GM03348 (cell line): ENCODE data around the gene UST.
A peak's percentile ranks its signal among the peaks of the same experiment; 100 is the strongest.
"Not testable (repeated sequence)": the region's sequence is repeated elsewhere in the genome, so short reads cannot be mapped to it uniquely, and the experiment has no call there.

Experiments
- DNase-seq: peaks from one replicate; pipeline ENCODE4 v3.0.0; 2012; ENCODE audit warnings: low spot score

Gene UST

GRCh38 chr6:148765898-148766808 is 19.3 kb downstream of the UST start:
- DNase-seq: no peak

- DNase-seq: no peak
Observed at GRCh38 chr6:148768646-148769270, 21.9 kb downstream of the UST start.

GRCh38 chr6:148769304-148769968 is 22.6 kb downstream of the UST start:
- DNase-seq: no peak

GRCh38 chr6:148770408-148771211 is 23.8 kb downstream of the UST start:
- no peak for DNase-seq

- DNase-seq: no peak
Observed at GRCh38 chr6:148771212-148771601, 24.4 kb downstream of the UST start.

- DNase-seq: no peak
Observed at GRCh38 chr6:148771896-148772554, 25.2 kb downstream of the UST start.

- no peak for DNase-seq
Observed at GRCh38 chr6:148775161-148775560, 28.3 kb downstream of the UST start.

GRCh38 chr6:148776321-148777308 is 29.8 kb downstream of the UST start:
- DNase-seq: peak; percentile 72

GRCh38 chr6:148779142-148779562 is 32.3 kb downstream of the UST start:
- peak; percentile 34 for DNase-seq

- DNase-seq: not testable (repeated sequence)
Observed at GRCh38 chr6:148780423-148780822, 33.6 kb downstream of the UST start.

- no peak for DNase-seq
Observed at GRCh38 chr6:148780918-148781436, 34.1 kb downstream of the UST start.

GRCh38 chr6:148789948-148790347 is 43.1 kb downstream of the UST start:
- no peak for DNase-seq

- DNase-seq: no peak
Observed at GRCh38 chr6:148790404-148790803, 43.6 kb downstream of the UST start.

GRCh38 chr6:148790817-148791216 is 44.0 kb downstream of the UST start:
- no peak for DNase-seq

- no peak for DNase-seq
Observed at GRCh38 chr6:148791372-148791771, 44.5 kb downstream of the UST start.

- DNase-seq: no peak
Observed at GRCh38 chr6:148793721-148794120, 46.9 kb downstream of the UST start.

- DNase-seq: no peak
Observed at GRCh38 chr6:148794797-148795196, 48.0 kb downstream of the UST start.

- no peak for DNase-seq
Observed at GRCh38 chr6:148795563-148795962, 48.7 kb downstream of the UST start.

- no peak for DNase-seq
Observed at GRCh38 chr6:148799647-148800046, 52.8 kb downstream of the UST start.

- peak; percentile 76 for DNase-seq
Observed at GRCh38 chr6:148800536-148800935, 53.7 kb downstream of the UST start.
